Measurements from ENCODE around the gene XPC.

DNA sequence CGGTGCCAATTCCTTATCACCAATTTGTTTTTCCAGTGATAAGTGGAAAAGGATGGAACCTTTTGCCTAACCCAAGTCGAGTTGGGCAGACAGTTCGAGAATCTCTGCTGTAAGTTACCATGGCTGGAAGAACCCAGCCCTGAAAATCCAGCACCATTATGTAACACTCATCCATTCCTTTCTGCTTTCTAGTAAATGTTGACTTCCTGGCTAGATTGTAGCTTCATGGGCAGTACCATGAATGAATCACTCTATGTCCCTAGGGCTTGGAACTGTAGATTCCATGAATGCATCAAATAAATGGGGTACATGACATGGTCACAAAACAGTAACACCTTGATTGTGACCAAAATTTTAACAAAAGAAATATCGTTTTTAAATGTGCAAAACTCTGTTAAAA lies 67.7 kb downstream of the XPC start:
- no peak for TF ChIP-seq EZH2phosphoT487 (IDR thresholded peaks at IDR 0.05; ENCODE audit: low read depth)
- TF ChIP-seq, protein P1, sequence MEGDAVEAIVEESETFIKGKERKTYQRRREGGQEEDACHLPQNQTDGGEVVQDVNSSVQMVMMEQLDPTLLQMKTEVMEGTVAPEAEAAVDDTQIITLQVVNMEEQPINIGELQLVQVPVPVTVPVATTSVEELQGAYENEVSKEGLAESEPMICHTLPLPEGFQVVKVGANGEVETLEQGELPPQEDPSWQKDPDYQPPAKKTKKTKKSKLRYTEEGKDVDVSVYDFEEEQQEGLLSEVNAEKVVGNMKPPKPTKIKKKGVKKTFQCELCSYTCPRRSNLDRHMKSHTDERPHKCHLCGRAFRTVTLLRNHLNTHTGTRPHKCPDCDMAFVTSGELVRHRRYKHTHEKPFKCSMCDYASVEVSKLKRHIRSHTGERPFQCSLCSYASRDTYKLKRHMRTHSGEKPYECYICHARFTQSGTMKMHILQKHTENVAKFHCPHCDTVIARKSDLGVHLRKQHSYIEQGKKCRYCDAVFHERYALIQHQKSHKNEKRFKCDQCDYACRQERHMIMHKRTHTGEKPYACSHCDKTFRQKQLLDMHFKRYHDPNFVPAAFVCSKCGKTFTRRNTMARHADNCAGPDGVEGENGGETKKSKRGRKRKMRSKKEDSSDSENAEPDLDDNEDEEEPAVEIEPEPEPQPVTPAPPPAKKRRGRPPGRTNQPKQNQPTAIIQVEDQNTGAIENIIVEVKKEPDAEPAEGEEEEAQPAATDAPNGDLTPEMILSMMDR (IDR thresholded peaks at IDR 0.05; ENCODE audit: low read depth, low read length) = no peak

Data from OCI-LY3 (cell line).